ENCODE results near the gene SMG9.
"Not testable (repeated sequence)": the region's sequence is repeated elsewhere in the genome, so short reads cannot be mapped to it uniquely, and the experiment has no call there.

The SMG9 gene

DNA sequence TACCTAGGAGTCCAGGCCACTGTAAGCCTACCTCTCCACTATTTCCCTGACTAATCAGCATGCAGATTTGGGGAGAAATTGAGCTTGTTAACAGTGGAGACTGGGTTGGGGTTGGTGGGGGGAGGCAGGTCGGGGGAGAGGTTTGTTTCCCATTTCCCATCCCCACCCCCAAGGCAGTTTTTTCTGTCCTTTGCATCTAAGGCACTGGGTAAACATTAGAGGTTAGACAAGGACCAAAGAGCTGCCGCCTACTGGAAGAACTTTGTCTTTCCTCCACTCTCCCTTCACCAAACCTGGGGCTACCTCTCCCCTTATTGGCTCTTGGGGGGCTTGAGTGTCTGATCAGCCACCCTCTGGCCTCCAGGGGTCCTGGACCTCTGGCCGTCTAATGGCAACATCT lies 25.1 kb upstream of the SMG9 start:
- Histone ChIP-seq H3K36me3 (ENCODE audit: control insufficient read depth, insufficient read depth, low read length) (peaks cover 4% of the 10 kb centered on the region), H3K27ac (ENCODE audit: insufficient read depth, low read length, poor library complexity, severe bottlenecking) (peak overlapping the region; percentile 72), H3K27me3 (replicated peaks; ENCODE audit: control insufficient read depth, insufficient read depth, low read length, poor library complexity, severe bottlenecking) (no peaks in the 10 kb centered on the region), H3K9me3 (ENCODE audit: control insufficient read depth, low read length) (no peaks in the 10 kb centered on the region), H3K4me3 (ENCODE audit: insufficient read depth, low read depth, low read length, poor library complexity, severe bottlenecking) (peak overlapping the region; percentile 51), H3K4me1 (ENCODE audit: control insufficient read depth, insufficient read depth, low read length, poor library complexity, severe bottlenecking) (peaks cover 66% of the 10 kb centered on the region)
- DNase-seq: no peak

DNA sequence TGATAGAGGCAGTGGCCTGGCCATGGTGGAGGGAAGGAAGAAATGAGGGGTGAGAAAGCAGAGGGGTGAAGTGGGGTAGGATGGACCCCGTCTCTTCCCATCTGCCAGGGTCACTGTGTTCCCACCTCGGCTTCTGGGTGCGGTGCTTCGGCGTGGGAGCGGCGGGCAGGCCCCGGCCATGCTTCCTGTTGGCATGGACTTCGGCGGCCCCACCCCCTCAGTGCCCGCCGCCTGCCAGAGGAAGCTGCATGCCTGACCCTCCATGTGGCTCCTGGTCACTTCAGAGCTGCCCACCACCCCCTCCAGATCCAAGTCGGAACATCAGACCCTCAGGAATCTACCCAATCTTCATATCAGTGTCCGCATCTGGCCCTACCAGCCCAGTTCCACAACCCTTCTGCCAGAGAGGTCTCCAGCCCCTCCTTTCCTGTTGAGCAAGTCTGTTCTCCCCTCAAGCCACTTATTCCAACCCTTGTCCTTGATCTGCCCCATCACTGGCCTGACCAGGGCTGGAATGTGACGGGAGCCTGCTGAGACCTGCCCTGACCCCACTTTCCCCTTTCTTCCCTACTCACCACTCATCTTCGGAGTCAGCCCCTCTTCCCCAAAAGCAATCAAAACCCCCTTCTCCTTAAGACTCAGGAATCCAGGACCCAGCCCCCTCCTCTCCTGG lies 24.5 kb upstream of the SMG9 start:
- Histone ChIP-seq H3K27me3 (replicated peaks; ENCODE audit: control insufficient read depth, insufficient read depth, low read length, poor library complexity, severe bottlenecking) (no peaks in the 10 kb centered on the region), H3K4me3 (ENCODE audit: insufficient read depth, low read depth, low read length, poor library complexity, severe bottlenecking) (peak overlapping the region; percentile 51), H3K9me3 (ENCODE audit: control insufficient read depth, low read length) (no peaks in the 10 kb centered on the region), H3K36me3 (ENCODE audit: control insufficient read depth, insufficient read depth, low read length) (peaks cover 4% of the 10 kb centered on the region), H3K4me1 (ENCODE audit: control insufficient read depth, insufficient read depth, low read length, poor library complexity, severe bottlenecking) (peaks cover 60% of the 10 kb centered on the region), H3K27ac (ENCODE audit: insufficient read depth, low read length, poor library complexity, severe bottlenecking) (peak overlapping the region; percentile 72)
- no peak for DNase-seq

DNA sequence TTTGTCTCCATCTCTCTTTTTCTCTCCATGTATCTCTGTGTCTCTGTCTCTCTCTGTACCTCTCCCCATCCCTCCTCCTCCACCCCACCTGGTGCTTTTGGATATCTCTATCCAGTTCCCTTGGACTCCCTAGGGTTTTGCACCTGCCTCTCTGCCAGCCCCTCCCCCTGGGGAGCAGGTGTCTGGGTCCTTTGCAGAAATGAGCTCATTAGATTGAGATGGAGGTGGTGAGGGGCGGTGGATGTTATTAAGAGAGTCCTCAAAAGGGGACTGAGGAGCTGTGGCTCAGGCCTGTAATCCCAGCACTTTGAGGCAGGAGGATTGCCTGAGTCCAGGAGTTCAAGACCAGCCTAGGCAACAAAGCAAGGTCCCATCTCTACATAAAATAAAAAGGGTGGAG lies 23.9 kb upstream of the SMG9 start:
- Histone ChIP-seq H3K4me1 (ENCODE audit: control insufficient read depth, insufficient read depth, low read length, poor library complexity, severe bottlenecking) (peaks cover 54% of the 10 kb centered on the region), H3K4me3 (ENCODE audit: insufficient read depth, low read depth, low read length, poor library complexity, severe bottlenecking) (peak overlapping the region; percentile 32), H3K27ac (ENCODE audit: insufficient read depth, low read length, poor library complexity, severe bottlenecking) (peak overlapping the region; percentile 72)

DNA sequence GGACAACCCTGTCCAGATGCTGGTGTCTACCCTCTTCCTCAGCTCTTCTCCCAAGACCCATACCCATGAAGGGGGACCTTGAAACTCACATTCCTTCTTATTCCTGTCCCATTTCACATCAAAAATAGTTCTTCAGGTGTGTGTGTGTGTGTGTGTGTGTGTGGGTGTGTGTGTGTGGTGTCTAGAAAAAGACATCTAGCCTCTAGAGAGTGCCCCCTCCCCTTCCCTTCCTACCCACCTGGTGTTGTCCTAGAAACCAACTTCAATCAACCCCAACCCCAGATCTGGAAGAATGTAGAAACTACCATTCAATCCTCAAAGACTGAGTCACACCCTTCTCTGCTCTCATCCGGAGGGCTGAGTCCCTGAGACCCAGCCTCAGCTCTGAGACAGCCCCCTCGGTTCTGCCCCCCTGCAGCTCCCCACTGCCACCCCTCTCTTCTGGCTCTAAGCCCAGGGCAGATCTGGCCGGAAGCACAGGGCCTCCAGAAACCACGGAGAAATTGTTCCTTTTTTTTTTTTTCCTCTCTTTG lies 22.5 kb upstream of the SMG9 start:
- no peak overlapping the region for H3K4me3 ChIP-seq (ENCODE audit: insufficient read depth, low read depth, low read length, poor library complexity, severe bottlenecking)

More for the DNA sequence above, 23.9 kb upstream of the SMG9 start:
- Histone ChIP-seq H3K27me3 (replicated peaks; ENCODE audit: control insufficient read depth, insufficient read depth, low read length, poor library complexity, severe bottlenecking) (no peaks in the 10 kb centered on the region), H3K36me3 (ENCODE audit: control insufficient read depth, insufficient read depth, low read length) (peaks cover 9% of the 10 kb centered on the region), H3K9me3 (ENCODE audit: control insufficient read depth, low read length) (no peaks in the 10 kb centered on the region)
- DNase-seq: no peak

DNA sequence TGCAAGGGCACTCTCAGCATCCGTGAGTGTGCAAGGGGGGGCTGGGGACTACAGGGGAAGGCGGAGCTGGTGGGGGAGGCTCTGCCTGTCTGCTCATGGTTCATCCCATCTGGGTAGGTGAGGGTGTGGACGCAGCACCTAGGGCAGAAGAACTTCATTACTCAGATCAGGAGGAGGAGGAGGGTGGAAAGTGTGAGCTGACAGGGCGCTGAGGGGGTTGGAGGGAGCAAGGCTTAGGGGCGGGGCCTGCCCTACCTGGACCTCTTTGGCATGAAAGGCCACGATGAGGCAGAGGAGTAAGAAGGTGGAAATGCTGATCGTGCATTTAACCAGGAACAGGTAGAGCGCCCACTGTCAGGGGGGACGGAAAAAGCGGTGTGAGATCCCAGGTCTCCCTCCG lies 21.5 kb upstream of the SMG9 start:
- Histone ChIP-seq H3K36me3 (ENCODE audit: control insufficient read depth, insufficient read depth, low read length) (peaks cover 33% of the 10 kb centered on the region), H3K27me3 (replicated peaks; ENCODE audit: control insufficient read depth, insufficient read depth, low read length, poor library complexity, severe bottlenecking) (no peaks in the 10 kb centered on the region), H3K4me3 (ENCODE audit: insufficient read depth, low read depth, low read length, poor library complexity, severe bottlenecking) (no peak overlapping the region), H3K4me1 (ENCODE audit: control insufficient read depth, insufficient read depth, low read length, poor library complexity, severe bottlenecking) (peaks cover 50% of the 10 kb centered on the region), H3K27ac (ENCODE audit: insufficient read depth, low read length, poor library complexity, severe bottlenecking) (peak overlapping the region; percentile 72), H3K9me3 (ENCODE audit: control insufficient read depth, low read length) (no peaks in the 10 kb centered on the region)
- no peak for DNase-seq

More for the DNA sequence above, 22.5 kb upstream of the SMG9 start:
- H3K36me3 ChIP-seq (ENCODE audit: control insufficient read depth, insufficient read depth, low read length): peaks cover 24% of the 10 kb centered on the region
- H3K27me3 ChIP-seq (replicated peaks; ENCODE audit: control insufficient read depth, insufficient read depth, low read length, poor library complexity, severe bottlenecking): no peaks in the 10 kb centered on the region
- H3K4me1 ChIP-seq (ENCODE audit: control insufficient read depth, insufficient read depth, low read length, poor library complexity, severe bottlenecking): peaks cover 50% of the 10 kb centered on the region
- peak overlapping the region; percentile 72 for H3K27ac ChIP-seq (ENCODE audit: insufficient read depth, low read length, poor library complexity, severe bottlenecking)
- no peaks in the 10 kb centered on the region for H3K9me3 ChIP-seq (ENCODE audit: control insufficient read depth, low read length)
- peak in 2 of 3 donors; percentile 15 to 49 for DNase-seq

DNA sequence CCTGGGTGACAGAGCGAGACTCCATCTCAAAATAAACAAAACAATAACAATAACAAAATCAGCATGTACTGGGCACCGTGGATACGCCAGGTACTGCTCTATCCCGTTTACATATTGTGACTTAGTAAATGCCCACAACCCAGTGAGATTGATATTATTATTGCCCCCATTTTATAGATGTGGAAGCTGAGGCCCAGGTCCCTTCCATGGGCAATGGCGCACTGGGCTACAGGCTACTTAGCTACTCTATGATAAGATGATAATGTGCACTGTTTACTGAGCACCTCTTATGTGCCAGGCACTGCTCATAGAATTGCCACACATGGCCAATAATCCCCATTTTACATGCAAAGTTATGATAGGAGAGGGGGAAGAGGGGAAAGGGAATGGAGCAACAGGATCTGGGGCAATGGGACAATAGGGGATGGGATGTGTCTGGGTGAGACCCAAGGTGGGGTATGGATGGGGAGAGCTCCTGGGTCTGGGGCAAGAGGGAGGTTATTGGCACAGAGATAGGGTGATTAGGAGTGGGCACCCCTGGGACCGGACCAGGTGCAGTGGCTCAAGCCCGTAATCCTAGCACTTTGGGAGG lies 20.6 kb upstream of the SMG9 start:
- Histone ChIP-seq H3K27me3 (replicated peaks; ENCODE audit: control insufficient read depth, insufficient read depth, low read length, poor library complexity, severe bottlenecking) (no peaks in the 10 kb centered on the region), H3K9me3 (ENCODE audit: control insufficient read depth, low read length) (no peaks in the 10 kb centered on the region), H3K4me3 (ENCODE audit: insufficient read depth, low read depth, low read length, poor library complexity, severe bottlenecking) (no peak overlapping the region), H3K4me1 (ENCODE audit: control insufficient read depth, insufficient read depth, low read length, poor library complexity, severe bottlenecking) (peaks cover 44% of the 10 kb centered on the region), H3K27ac (ENCODE audit: insufficient read depth, low read length, poor library complexity, severe bottlenecking) (no peak overlapping the region), H3K36me3 (ENCODE audit: control insufficient read depth, insufficient read depth, low read length) (peaks cover 41% of the 10 kb centered on the region)
- DNase-seq: no peak

DNA sequence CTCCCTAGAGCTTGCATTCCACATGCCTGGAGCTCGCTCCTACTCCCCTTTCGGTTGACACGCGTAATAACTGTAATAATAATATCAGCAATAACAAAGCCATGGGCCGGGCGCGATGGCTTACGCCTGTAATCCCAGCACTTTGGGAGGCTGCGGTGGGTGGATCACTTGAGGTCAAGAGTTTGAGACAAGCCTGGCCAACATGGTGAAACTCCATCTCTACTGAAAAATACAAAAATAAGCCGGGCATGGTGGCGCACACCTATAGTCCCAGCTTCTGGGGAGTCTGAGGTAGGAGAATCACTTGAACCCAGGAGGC lies 20.1 kb upstream of the SMG9 start:
- H3K4me1 ChIP-seq (ENCODE audit: control insufficient read depth, insufficient read depth, low read length, poor library complexity, severe bottlenecking): peaks cover 39% of the 10 kb centered on the region
- not testable (repeated sequence) for DNase-seq; H3K9me3 ChIP-seq (ENCODE audit: control insufficient read depth, low read length); H3K27me3 ChIP-seq (replicated peaks; ENCODE audit: control insufficient read depth, insufficient read depth, low read length, poor library complexity, severe bottlenecking); H3K4me3 ChIP-seq (ENCODE audit: insufficient read depth, low read depth, low read length, poor library complexity, severe bottlenecking); H3K27ac ChIP-seq (ENCODE audit: insufficient read depth, low read length, poor library complexity, severe bottlenecking)
- H3K36me3 ChIP-seq (ENCODE audit: control insufficient read depth, insufficient read depth, low read length): peaks cover 46% of the 10 kb centered on the region

DNA sequence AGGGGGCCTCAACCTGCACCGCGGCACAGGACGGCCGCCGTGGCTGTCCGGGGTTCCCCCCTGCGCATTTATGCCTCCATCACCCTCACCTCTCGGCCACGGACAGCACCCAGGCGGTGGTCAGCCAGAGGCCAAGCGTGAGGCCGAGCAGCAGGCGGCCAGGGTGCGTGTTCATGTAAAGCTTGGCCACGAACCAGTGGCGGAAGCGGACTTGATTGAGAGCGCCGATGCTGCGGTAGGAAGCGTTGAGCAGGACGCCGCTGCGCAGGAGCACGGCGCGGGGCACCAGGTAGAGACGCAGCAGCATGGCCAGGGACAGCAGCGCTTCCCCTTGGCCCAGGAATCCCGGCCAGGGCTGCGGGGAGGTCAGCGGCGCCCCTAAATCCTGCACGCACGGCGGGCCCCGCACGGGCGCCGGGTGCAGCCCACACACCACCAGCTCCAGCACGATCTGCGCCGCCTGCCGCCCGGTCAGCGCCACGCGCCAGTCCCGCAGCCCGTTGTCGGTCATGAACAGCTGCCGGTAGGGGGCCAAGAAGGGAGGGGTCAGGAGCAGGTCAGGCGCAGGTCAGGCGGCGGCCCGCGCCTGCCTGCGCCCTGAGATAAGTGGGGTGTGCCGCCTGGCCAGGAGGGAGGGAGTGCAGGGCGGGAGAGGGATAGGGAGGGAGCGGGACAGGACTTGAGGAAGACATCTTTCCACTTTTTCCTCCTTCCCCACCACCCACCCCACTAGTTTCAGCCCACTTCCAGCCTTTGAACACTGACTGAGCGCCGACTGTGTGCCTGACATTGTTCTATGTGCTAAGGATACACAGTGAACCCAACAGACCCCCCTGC lies 19.6 kb upstream of the SMG9 start:
- Histone ChIP-seq H3K27me3 (replicated peaks; ENCODE audit: control insufficient read depth, insufficient read depth, low read length, poor library complexity, severe bottlenecking) (no peaks in the 10 kb centered on the region), H3K4me3 (ENCODE audit: insufficient read depth, low read depth, low read length, poor library complexity, severe bottlenecking) (no peak overlapping the region), H3K9me3 (ENCODE audit: control insufficient read depth, low read length) (no peaks in the 10 kb centered on the region), H3K36me3 (ENCODE audit: control insufficient read depth, insufficient read depth, low read length) (peaks cover 51% of the 10 kb centered on the region), H3K27ac (ENCODE audit: insufficient read depth, low read length, poor library complexity, severe bottlenecking) (no peak overlapping the region), H3K4me1 (ENCODE audit: control insufficient read depth, insufficient read depth, low read length, poor library complexity, severe bottlenecking) (peaks cover 33% of the 10 kb centered on the region)
- DNase-seq: no peak

DNA sequence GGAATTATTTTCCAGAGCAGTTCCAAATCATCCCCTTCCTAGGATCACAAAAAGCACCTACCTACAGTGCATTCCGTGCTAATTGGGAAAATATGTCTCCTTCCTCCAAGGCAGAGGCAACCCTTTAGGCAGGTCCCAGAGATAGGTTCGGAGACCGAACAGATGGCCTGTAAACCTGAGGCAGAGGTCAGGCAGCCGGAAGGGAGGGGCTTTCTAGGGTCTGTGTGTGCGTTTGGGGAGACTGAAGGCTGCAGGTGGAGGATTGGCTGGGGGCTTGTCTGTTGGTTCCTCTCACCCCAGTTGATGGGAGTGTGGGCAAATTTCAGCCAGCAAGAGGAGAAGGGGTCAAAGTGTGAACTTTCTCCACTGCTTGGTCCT lies 19.0 kb upstream of the SMG9 start:
- no peaks in the 10 kb centered on the region for H3K27me3 ChIP-seq (replicated peaks; ENCODE audit: control insufficient read depth, insufficient read depth, low read length, poor library complexity, severe bottlenecking)

DNA sequence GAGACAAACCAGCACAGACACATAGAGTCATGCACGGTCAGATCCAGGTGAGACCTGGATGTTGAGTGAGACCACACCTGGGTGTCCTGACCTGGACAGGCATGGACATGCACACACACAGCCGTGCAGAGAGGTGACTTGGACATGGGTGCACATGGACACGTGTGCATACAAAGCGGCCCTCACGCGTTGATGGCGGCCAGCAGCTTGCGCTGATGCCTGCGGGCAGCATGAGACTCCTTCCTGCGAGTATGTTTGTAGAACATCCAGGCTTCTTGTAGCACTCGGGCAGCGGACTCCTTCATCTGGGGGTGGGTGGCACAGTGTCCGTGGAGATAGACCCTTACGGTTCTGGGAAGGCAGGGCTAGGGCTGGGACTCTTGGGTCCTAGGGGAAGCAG lies 14.5 kb upstream of the SMG9 start:
- Histone ChIP-seq H3K4me3 (ENCODE audit: insufficient read depth, low read depth, low read length, poor library complexity, severe bottlenecking) (no peak overlapping the region), H3K9me3 (ENCODE audit: control insufficient read depth, low read length) (no peaks in the 10 kb centered on the region), H3K4me1 (ENCODE audit: control insufficient read depth, insufficient read depth, low read length, poor library complexity, severe bottlenecking) (peaks cover 25% of the 10 kb centered on the region), H3K27me3 (replicated peaks; ENCODE audit: control insufficient read depth, insufficient read depth, low read length, poor library complexity, severe bottlenecking) (no peaks in the 10 kb centered on the region), H3K27ac (ENCODE audit: insufficient read depth, low read length, poor library complexity, severe bottlenecking) (no peak overlapping the region), H3K36me3 (ENCODE audit: control insufficient read depth, insufficient read depth, low read length) (peaks cover 55% of the 10 kb centered on the region)
- no peak for DNase-seq

More for the DNA sequence above, 19.0 kb upstream of the SMG9 start:
- H3K9me3 ChIP-seq (ENCODE audit: control insufficient read depth, low read length): no peaks in the 10 kb centered on the region
- H3K36me3 ChIP-seq (ENCODE audit: control insufficient read depth, insufficient read depth, low read length): peaks cover 57% of the 10 kb centered on the region
- H3K4me3 ChIP-seq (ENCODE audit: insufficient read depth, low read depth, low read length, poor library complexity, severe bottlenecking): no peak overlapping the region
- no peak for DNase-seq
- H3K27ac ChIP-seq (ENCODE audit: insufficient read depth, low read length, poor library complexity, severe bottlenecking): no peak overlapping the region
- peaks cover 27% of the 10 kb centered on the region for H3K4me1 ChIP-seq (ENCODE audit: control insufficient read depth, insufficient read depth, low read length, poor library complexity, severe bottlenecking)
